HCT116 (cell line): ENCODE data around the gene UCK1.

Experiments used
- CTCF ChIP-seq, 3 experiments: fragments of 200-600 bp in 1 of 3; sonication (generic) in 1 of 3; IDR thresholded peaks in 2 of 3; conservative IDR thresholded peaks in 1 of 3; 2 replicates each; pipeline ENCODE4 v1.5.1; 2012 to 2017; ENCODE audit warnings: low read depth in 2 of 3, low read length in 2 of 3, antibody characterized with exemption in 1 of 3, borderline replicate concordance in 1 of 3, control low read depth in 1 of 3, mild to moderate bottlenecking in 1 of 3, mixed read lengths in 1 of 3, mixed run types in 1 of 3, moderate library complexity in 1 of 3; ENCODE audit not compliant: insufficient read depth in 1 of 3
- EZH2 ChIP-seq: fragments of 200-600 bp; sonication (generic); IDR thresholded peaks from 2 replicates; pipeline ENCODE4 v1.6.1; 2017; ENCODE audit warnings: antibody characterized with exemption, mixed run types
- EZH2phosphoT487 ChIP-seq: fragments of 200-600 bp; IDR thresholded peaks from 2 replicates; pipeline ENCODE4 v1.6.1; 2018; ENCODE audit warnings: antibody characterized with exemption, borderline replicate concordance
- MAX ChIP-seq: IDR thresholded peaks from 2 replicates; pipeline ENCODE4 v1.6.1; 2012
- POLR2AphosphoS5 ChIP-seq: IDR thresholded peaks from 2 replicates; pipeline ENCODE4 v1.6.1; 2011; ENCODE audit warnings: mild to moderate bottlenecking, low read depth, low read length, moderate library complexity
- SIN3A ChIP-seq: IDR thresholded peaks from 2 replicates; pipeline ENCODE4 v1.6.1; 2012; ENCODE audit warnings: low read depth
- YY1 ChIP-seq: IDR thresholded peaks from 2 replicates; pipeline ENCODE4 v1.6.1; 2011; ENCODE audit warnings: low read length, low read depth, moderate library complexity, mild to moderate bottlenecking; ENCODE audit not compliant: insufficient replicate concordance; ENCODE audit errors: extremely low read depth

GRCh38 chr9:131524665-131525315, 6.3 kb downstream of the UCK1 start:
- TF ChIP-seq POLR2AphosphoS5 (no peak), CTCF (IDR thresholded peaks at IDR 0.05 in 2 of 3, conservative IDR thresholded peaks at IDR 0.05 in 1 of 3; ENCODE audit: borderline replicate concordance in 1 of 3, insufficient read depth in 1 of 3, low read depth in 2 of 3, low read length in 2 of 3) (no peak), MAX (no peak), YY1 (no peak), EZH2phosphoT487 (no peak), EZH2 (no peak), SIN3A (no peak)
